Sigmoid colon (tissue), 7 donors: ENCODE results near the gene PANK4. TPM values are rescaled to one million over a fixed set of nuclear protein-coding genes. Genes with fewer than 3 reads are reported as not detected.
"Not testable (repeated sequence)": the region's sequence is repeated elsewhere in the genome, so short reads cannot be mapped to it uniquely, and the experiment has no call there.

Experiments used
- DNase-seq: peaks from one replicate; pipeline ENCODE4 v3.0.0-alpha.2; 2019
- H3K27ac ChIP-seq, 4 donors: fragments of 200-600 bp; sonication (generic); one replicate each; pipeline ENCODE4 v1.5.1; 2016 to 2019; ENCODE audit warnings: mild to moderate bottlenecking in 1 of 4
- H3K27me3 ChIP-seq, 3 donors: fragments of 200-600 bp; sonication (generic); one replicate each; pipeline ENCODE4 v1.5.1; 2019; ENCODE audit warnings: mild to moderate bottlenecking in 1 of 3
- H3K36me3 ChIP-seq, 4 donors: fragments of 200-600 bp; sonication (generic); one replicate each; pipeline ENCODE4 v1.5.1; 2016 to 2019
- H3K4me1 ChIP-seq, 4 donors: fragments of 200-600 bp; sonication (generic); one replicate each; pipeline ENCODE4 v1.5.1; 2017 to 2019
- H3K4me3 ChIP-seq, 4 donors: fragments of 200-600 bp; sonication (generic); one replicate each; pipeline ENCODE4 v1.5.1; 2017 to 2019; ENCODE audit warnings: mild to moderate bottlenecking in 2 of 4, moderate library complexity in 1 of 4
- H3K9me3 ChIP-seq, 4 donors: fragments of 200-600 bp in 3 of 4; sonication (generic) in 3 of 4; one replicate each; pipeline versions ENCODE4 v1.5.1 to v1.6.1; 2013 to 2019
- CTCF ChIP-seq, 4 experiments: fragments of 450-650 bp in 3 of 4; fragments of 200-600 bp in 1 of 4; IDR thresholded peaks; one replicate each; pipeline ENCODE4 v1.5.1; 2016 to 2019; ENCODE audit warnings: antibody characterized with exemption in 4 of 4, mild to moderate bottlenecking in 3 of 4, moderate library complexity in 2 of 4
- EP300 ChIP-seq, 4 donors: sonication (generic); formaldehyde crosslinking; IDR thresholded peaks; one replicate each; pipeline ENCODE4 v1.6.1; 2017; ENCODE audit warnings: antibody characterized with exemption in 4 of 4
- POLR2A ChIP-seq, 2 donors: fragments of 450-650 bp; IDR thresholded peaks; one replicate each; pipeline ENCODE4 v1.6.1; 2016; ENCODE audit warnings: antibody characterized with exemption in 2 of 2, mild to moderate bottlenecking in 2 of 2, moderate library complexity in 2 of 2
- POLR2AphosphoS5 ChIP-seq, 4 donors: sonication (generic); formaldehyde crosslinking; IDR thresholded peaks; one replicate each; pipeline ENCODE4 v1.6.1; 2017; ENCODE audit warnings: antibody characterized with exemption in 4 of 4
- WGBS, 2 donors: extraction: QIAGEN DNeasy Blood & Tissue Kit; methylation state at CpG; one replicate each; pipeline ENCODE4 v1.1.7; 2013; 5-methylcytosine and 5-hydroxymethylcytosine counted together
- intact Hi-C: fragments of 100-400 bp; cut with DNase I; formaldehyde crosslinking; loops from one replicate; pipeline ENCODE4 v1.15.1; 2023
- polyA plus RNA-seq, 3 donors: library from polyadenylated mRNA; stranded (reverse); fragments of 200-250 nt; gene quantifications; one replicate each; pipeline ENCODE4 v1.2.3, GENCODE V29; 2013
- total RNA-seq, 4 donors: library from RNA; depleted of rRNA; stranded (reverse); fragments of >200 nt; gene quantifications; one replicate each; pipeline ENCODE4 v1.1.0, GENCODE V29; 2016
- donor health status: healthy with polysubstance abuse.
- donor health status: Bipolar disorder and iron deficiency.
- donor health status: healthy.

The PANK4 gene
- total and polyA plus RNA-seq, 7 donors: 11.4 to 37.7 (median 25.4) TPM

- H3K4me1 ChIP-seq: no peaks in the 10 kb centered on the region
- H3K36me3 ChIP-seq: no peaks in the 10 kb centered on the region
- peaks cover 0 to 57% (median 25%) of the 10 kb centered on the region in 3 donors for H3K27me3 ChIP-seq
- intact Hi-C loops: no loop called here
- no peak overlapping the region for H3K4me3 ChIP-seq
- H3K9me3 ChIP-seq: peaks cover 0 to 7% (median 1%) of the 10 kb centered on the region in 4 donors
- WGBS, 2 donors: 86 to 89% methylated on average over 17 of the region's 17 CpGs
- no peak for DNase-seq
- no peak overlapping the region for H3K27ac ChIP-seq
- TF ChIP-seq POLR2A (IDR thresholded peaks at IDR 0.05) (no peak), EP300 (IDR thresholded peaks at IDR 0.05) (no peak), POLR2AphosphoS5 (IDR thresholded peaks at IDR 0.05) (no peak), CTCF (IDR thresholded peaks at IDR 0.05) (no peak)
Measured at GRCh38 chr1:2570332-2570731, 43.9 kb upstream of the PANK4 start.

DNA sequence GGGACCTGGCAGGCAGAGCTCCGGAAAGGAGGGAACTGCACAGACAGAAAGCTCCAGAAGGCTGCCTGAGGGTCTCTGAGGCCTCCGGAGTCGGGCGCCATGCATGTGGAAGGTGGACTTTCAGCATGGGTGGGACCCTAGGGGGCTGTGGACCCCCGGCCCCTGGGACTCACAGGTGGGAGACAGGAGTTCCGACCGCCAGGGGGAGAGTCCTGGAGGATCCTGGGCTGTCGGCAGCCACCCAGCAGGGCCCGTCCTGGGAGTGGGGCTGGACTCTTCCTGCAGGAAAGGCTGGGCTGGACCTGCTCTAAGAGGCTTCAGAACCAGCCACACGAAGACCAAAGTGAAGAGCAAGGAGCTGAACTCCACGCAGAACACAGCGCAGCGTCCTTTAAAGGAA lies 43.3 kb upstream of the PANK4 start:
- H3K27ac ChIP-seq, H3K36me3 ChIP-seq, intact Hi-C loops, H3K9me3 ChIP-seq, H3K4me3 ChIP-seq, DNase-seq, H3K4me1 ChIP-seq: not testable (repeated sequence)
- H3K27me3 ChIP-seq: peaks cover 0 to 55% (median 24%) of the 10 kb centered on the region in 3 donors
- WGBS, 2 donors: 84 to 89% methylated on average over 13 of the region's 13 CpGs

DNA sequence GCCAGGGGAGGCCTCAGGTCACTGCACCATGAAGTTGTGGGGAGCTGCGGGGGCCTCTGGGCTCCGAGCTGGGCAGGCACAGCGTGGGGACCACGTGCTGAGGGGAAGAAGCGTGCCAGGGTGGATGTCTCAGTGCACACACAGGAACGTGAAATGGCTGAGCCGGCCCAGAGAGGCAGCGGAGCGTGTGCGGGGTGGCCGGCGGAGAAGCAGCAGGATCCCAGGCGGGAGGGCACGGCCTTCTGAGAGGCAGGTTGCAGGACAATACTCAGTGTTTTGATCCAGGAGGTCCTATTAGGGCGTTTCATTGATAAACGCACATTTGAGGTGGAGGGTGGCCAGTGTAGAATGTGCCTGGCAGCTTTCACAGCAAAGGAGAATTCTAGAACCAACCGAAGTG lies 42.7 kb upstream of the PANK4 start:
- Histone ChIP-seq H3K4me3 (no peak overlapping the region), H3K27me3 (peaks cover 0 to 51% (median 24%) of the 10 kb centered on the region in 3 donors), H3K9me3 (peaks cover 0 to 7% (median 1%) of the 10 kb centered on the region in 4 donors), H3K4me1 (no peaks in the 10 kb centered on the region), H3K36me3 (no peaks in the 10 kb centered on the region), H3K27ac (no peak overlapping the region)
- TF ChIP-seq EP300 (IDR thresholded peaks at IDR 0.05): no peak
- TF ChIP-seq CTCF (IDR thresholded peaks at IDR 0.05): no peak
- no peak for TF ChIP-seq POLR2AphosphoS5 (IDR thresholded peaks at IDR 0.05)
- no peak for TF ChIP-seq POLR2A (IDR thresholded peaks at IDR 0.05)
- DNase-seq: no peak
- intact Hi-C loops: no loop called here
- WGBS, 2 donors: 87 to 88% methylated on average over 17 of the region's 17 CpGs

GRCh38 chr1:2568187-2568816 lies 41.9 kb upstream of the PANK4 start:
- WGBS, 2 donors: 68 to 80% methylated on average over 13 to 14 of the region's 17 CpGs
- H3K9me3 ChIP-seq, H3K27ac ChIP-seq, intact Hi-C loops, H3K4me3 ChIP-seq, H3K4me1 ChIP-seq, DNase-seq, H3K36me3 ChIP-seq: not testable (repeated sequence)
- H3K27me3 ChIP-seq: peaks cover 0 to 51% (median 24%) of the 10 kb centered on the region in 3 donors

DNA sequence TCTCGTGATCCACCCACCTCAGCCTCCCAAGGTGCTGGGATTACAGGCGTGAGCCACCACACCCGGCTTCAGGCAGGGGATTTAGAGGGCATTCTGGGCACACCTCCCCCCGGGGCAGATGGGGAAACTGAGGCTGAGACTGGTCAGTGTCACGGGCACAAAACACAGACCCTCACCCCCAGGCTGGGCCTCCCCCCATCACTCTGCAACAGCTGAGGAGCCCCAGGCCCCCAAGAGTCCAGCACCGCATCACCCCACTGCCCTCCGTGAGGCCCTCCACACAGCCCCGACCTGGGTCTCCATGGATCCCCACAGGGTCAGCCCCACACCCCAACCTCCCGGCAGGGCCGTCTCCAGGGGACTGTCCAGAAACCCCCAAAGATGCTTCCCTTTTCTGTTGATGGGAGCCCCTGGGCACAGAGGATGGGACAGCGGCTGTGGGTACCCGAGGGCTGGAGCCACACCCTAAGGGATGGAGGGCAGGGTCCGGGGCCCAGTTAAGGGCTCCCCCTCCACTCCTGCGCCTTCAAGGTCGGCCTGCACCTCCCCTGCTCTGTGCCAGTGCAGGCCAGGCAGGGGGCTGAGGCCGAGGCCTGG lies 40.8 kb upstream of the PANK4 start:
- H3K27me3 ChIP-seq: peaks cover 0 to 51% (median 24%) of the 10 kb centered on the region in 3 donors
- no peak overlapping the region for H3K27ac ChIP-seq
- peak; percentile 64 for DNase-seq
- 70 to 85% methylated on average over 16 of the region's 16 CpGs for WGBS, 2 donors
- no peaks in the 10 kb centered on the region for H3K4me1 ChIP-seq
- TF ChIP-seq EP300 (IDR thresholded peaks at IDR 0.05) (no peak), POLR2AphosphoS5 (IDR thresholded peaks at IDR 0.05) (no peak), POLR2A (IDR thresholded peaks at IDR 0.05) (no peak), CTCF (IDR thresholded peaks at IDR 0.05) (no peak)
- H3K36me3 ChIP-seq: peaks cover 0 to 13% (median 1%) of the 10 kb centered on the region in 4 donors
- intact Hi-C loops: no loop called here
- no peak overlapping the region for H3K4me3 ChIP-seq
- H3K9me3 ChIP-seq: no peaks in the 10 kb centered on the region
